ENCODE data around the gene TIGAR.

DNA sequence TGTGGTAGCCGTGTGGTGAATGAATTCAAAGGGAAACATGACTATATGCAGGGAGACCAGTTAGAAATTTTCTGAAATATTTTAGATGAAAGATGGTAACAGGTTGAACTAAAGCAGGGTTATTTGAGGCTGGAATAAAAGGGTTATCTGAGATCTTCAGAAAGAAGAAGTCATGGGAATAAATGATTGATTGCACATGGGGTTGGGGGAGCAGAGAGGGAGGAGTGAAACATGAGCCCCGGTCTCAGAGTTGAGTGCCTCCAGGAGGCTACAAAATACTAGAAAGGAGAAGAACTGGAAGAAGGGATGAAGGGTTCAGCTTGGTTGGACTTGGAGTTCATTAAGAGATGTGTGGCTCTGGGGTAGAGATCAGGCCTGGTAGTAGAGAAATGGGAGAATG is 74.8 kb downstream of the TIGAR start:
- TF ChIP-seq, protein P1, sequence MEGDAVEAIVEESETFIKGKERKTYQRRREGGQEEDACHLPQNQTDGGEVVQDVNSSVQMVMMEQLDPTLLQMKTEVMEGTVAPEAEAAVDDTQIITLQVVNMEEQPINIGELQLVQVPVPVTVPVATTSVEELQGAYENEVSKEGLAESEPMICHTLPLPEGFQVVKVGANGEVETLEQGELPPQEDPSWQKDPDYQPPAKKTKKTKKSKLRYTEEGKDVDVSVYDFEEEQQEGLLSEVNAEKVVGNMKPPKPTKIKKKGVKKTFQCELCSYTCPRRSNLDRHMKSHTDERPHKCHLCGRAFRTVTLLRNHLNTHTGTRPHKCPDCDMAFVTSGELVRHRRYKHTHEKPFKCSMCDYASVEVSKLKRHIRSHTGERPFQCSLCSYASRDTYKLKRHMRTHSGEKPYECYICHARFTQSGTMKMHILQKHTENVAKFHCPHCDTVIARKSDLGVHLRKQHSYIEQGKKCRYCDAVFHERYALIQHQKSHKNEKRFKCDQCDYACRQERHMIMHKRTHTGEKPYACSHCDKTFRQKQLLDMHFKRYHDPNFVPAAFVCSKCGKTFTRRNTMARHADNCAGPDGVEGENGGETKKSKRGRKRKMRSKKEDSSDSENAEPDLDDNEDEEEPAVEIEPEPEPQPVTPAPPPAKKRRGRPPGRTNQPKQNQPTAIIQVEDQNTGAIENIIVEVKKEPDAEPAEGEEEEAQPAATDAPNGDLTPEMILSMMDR (IDR thresholded peaks at IDR 0.05) = no peak
- no peak for TF ChIP-seq EZH2 (IDR thresholded peaks at IDR 0.05; ENCODE audit: borderline replicate concordance, insufficient read depth, low read depth, low read length, poor library complexity, severe bottlenecking)
